H9 (cell line): ENCODE results near the gene SSRP1. TPM values are rescaled to one million over a fixed set of nuclear protein-coding genes. Genes with fewer than 3 reads are reported as not detected.

ENCODE experiments used
- DNase-seq: peaks from one replicate; pipeline ENCODE4 v3.0.0-alpha.2; 2017
- H2AFZ ChIP-seq: one replicate; pipeline ENCODE4 v1.6.1; 2013; ENCODE audit warnings: mild to moderate bottlenecking, low read length, control low read depth, moderate library complexity
- H2AK5ac ChIP-seq: 2 replicates; pipeline ENCODE4 v1.6.1; 2013; ENCODE audit warnings: low read length, control low read depth, mixed read lengths; ENCODE audit not compliant: insufficient read length
- H2BK120ac ChIP-seq: one replicate; pipeline ENCODE4 v1.6.1; 2013; ENCODE audit warnings: low read depth, mild to moderate bottlenecking, low read length, control low read depth, inconsistent platforms; ENCODE audit not compliant: poor library complexity, severe bottlenecking
- H2BK12ac ChIP-seq: 2 replicates; pipeline ENCODE4 v1.6.1; 2013; ENCODE audit warnings: low read length, control low read depth, mixed read lengths, low read depth; ENCODE audit not compliant: insufficient read length
- H2BK15ac ChIP-seq: 2 replicates; pipeline ENCODE4 v1.6.1; 2013; ENCODE audit warnings: low read depth, low read length, control low read depth
- H2BK20ac ChIP-seq: one replicate; pipeline ENCODE4 v1.6.1; 2013; ENCODE audit warnings: low read depth, mild to moderate bottlenecking, low read length, control low read depth, inconsistent platforms; ENCODE audit not compliant: poor library complexity, severe bottlenecking
- H2BK5ac ChIP-seq: 2 replicates; pipeline ENCODE4 v1.6.1; 2013; ENCODE audit warnings: low read length, control low read depth, mixed read lengths; ENCODE audit not compliant: insufficient read length
- H3K14ac ChIP-seq: 2 replicates; pipeline ENCODE4 v1.6.1; 2013; ENCODE audit warnings: low read length, control low read depth; ENCODE audit not compliant: insufficient read depth
- H3K18ac ChIP-seq: 2 replicates; pipeline ENCODE4 v1.6.1; 2013; ENCODE audit warnings: low read depth, mild to moderate bottlenecking, mixed read lengths, low read length, control low read depth; ENCODE audit not compliant: insufficient read length
- H3K23ac ChIP-seq: 2 replicates; pipeline ENCODE4 v1.6.1; 2013; ENCODE audit warnings: low read length, control low read depth, mixed read lengths, low read depth; ENCODE audit not compliant: insufficient read length
- H3K23me2 ChIP-seq: 2 replicates; pipeline ENCODE4 v1.6.1; 2013; ENCODE audit warnings: low read depth, mild to moderate bottlenecking, mixed read lengths, low read length, control low read depth; ENCODE audit not compliant: insufficient read length, poor library complexity, severe bottlenecking
- H3K27ac ChIP-seq: 2 replicates; pipeline ENCODE4 v1.5.1; 2013; ENCODE audit warnings: low read length, control low read depth, mixed read lengths, low read depth; ENCODE audit not compliant: insufficient read length
- H3K27me3 ChIP-seq: 2 replicates; pipeline ENCODE4 v1.6.1; 2013; ENCODE audit warnings: low read length, control low read depth, inconsistent platforms; ENCODE audit not compliant: insufficient read depth
- H3K4ac ChIP-seq: 2 replicates; pipeline ENCODE4 v1.6.1; 2013; ENCODE audit warnings: low read depth, mild to moderate bottlenecking, control low read depth, inconsistent platforms, low read length, moderate library complexity
- H3K4me1 ChIP-seq: 2 replicates; pipeline ENCODE4 v1.6.1; 2013; ENCODE audit warnings: low read length, control low read depth, inconsistent platforms; ENCODE audit not compliant: insufficient read depth
- H3K4me2 ChIP-seq: 2 replicates; pipeline ENCODE4 v1.6.1; 2013; ENCODE audit warnings: low read length, control low read depth, mixed read lengths; ENCODE audit not compliant: insufficient read length, insufficient read depth
- H3K56ac ChIP-seq: 2 replicates; pipeline ENCODE4 v1.6.1; 2013; ENCODE audit warnings: low read depth, mild to moderate bottlenecking, mixed read lengths, low read length, control low read depth; ENCODE audit not compliant: insufficient read length
- H3K79me1 ChIP-seq: 2 replicates; pipeline ENCODE4 v1.6.1; 2013; ENCODE audit warnings: low read depth, mild to moderate bottlenecking, moderate library complexity, low read length, control low read depth, inconsistent platforms; ENCODE audit not compliant: insufficient read depth, poor library complexity, severe bottlenecking
- H3K79me2 ChIP-seq: 2 replicates; pipeline ENCODE4 v1.6.1; 2013; ENCODE audit warnings: low read length, control low read depth, inconsistent platforms; ENCODE audit not compliant: insufficient read depth
- H3K9ac ChIP-seq: 2 replicates; pipeline ENCODE4 v1.6.1; 2013; ENCODE audit warnings: low read length, control low read depth, mixed read lengths; ENCODE audit not compliant: insufficient read length; ENCODE audit errors: extremely low read depth
- H3K9me3 ChIP-seq: one replicate; pipeline ENCODE4 v1.6.1; 2013; ENCODE audit warnings: low read depth, low read length, inconsistent platforms; ENCODE audit not compliant: control insufficient read depth
- H3T11ph ChIP-seq: one replicate; pipeline ENCODE4 v1.6.1; 2013; ENCODE audit warnings: mild to moderate bottlenecking, low read length, control low read depth, inconsistent platforms
- H4K20me1 ChIP-seq: one replicate; pipeline ENCODE4 v1.6.1; 2013; ENCODE audit not compliant: control insufficient read depth, insufficient read length, insufficient read depth
- H4K5ac ChIP-seq: 2 replicates; pipeline ENCODE4 v1.6.1; 2013; ENCODE audit warnings: low read depth, mild to moderate bottlenecking, mixed read lengths, low read length, control low read depth; ENCODE audit not compliant: insufficient read length
- H4K8ac ChIP-seq: replicated peaks from 2 replicates; pipeline ENCODE4 v1.6.1; 2013; ENCODE audit warnings: low read length, control low read depth, mixed read lengths, low read depth; ENCODE audit not compliant: insufficient read length
- H4K91ac ChIP-seq: 2 replicates; pipeline ENCODE4 v1.6.1; 2013; ENCODE audit warnings: low read depth, mild to moderate bottlenecking, moderate library complexity, mixed read lengths, low read length, control low read depth; ENCODE audit not compliant: insufficient read length
- H3K27ac Mint-ChIP-seq, 3 experiments: 2 replicates in 2 of 3; 3 replicates in 1 of 3; pipeline ENCODE4 v1.8.0; 2020 to 2021; ENCODE audit warnings: mixed read lengths in 3 of 3, mild to moderate bottlenecking in 1 of 3, moderate library complexity in 1 of 3
- H3K27me3 Mint-ChIP-seq: 2 replicates; pipeline ENCODE4 v1.8.0; 2021; ENCODE audit warnings: low read depth, mild to moderate bottlenecking, moderate library complexity, mixed read lengths
- H3K36me3 Mint-ChIP-seq, 3 experiments: 2 replicates in 2 of 3; 3 replicates in 1 of 3; pipeline ENCODE4 v1.8.0; 2020 to 2021; ENCODE audit warnings: low read depth in 3 of 3, mixed read lengths in 3 of 3; ENCODE audit not compliant: insufficient read depth in 1 of 3
- H3K4me1 Mint-ChIP-seq, 2 experiments: 2 replicates each; pipeline ENCODE4 v1.8.0; 2020; ENCODE audit warnings: mixed read lengths in 2 of 2
- H3K4me3 Mint-ChIP-seq, 2 experiments: 2 replicates in 1 of 2; 3 replicates in 1 of 2; pipeline ENCODE4 v1.8.0; 2020 to 2021; ENCODE audit warnings: mild to moderate bottlenecking in 2 of 2, mixed read lengths in 2 of 2, moderate library complexity in 1 of 2
- H3K9me3 Mint-ChIP-seq, 2 experiments: 2 replicates in 1 of 2; 3 replicates in 1 of 2; pipeline ENCODE4 v1.8.0; 2020; ENCODE audit warnings: mild to moderate bottlenecking in 2 of 2, mixed read lengths in 2 of 2, moderate library complexity in 1 of 2
- WGBS: extraction: QIAGEN DNeasy Blood & Tissue Kit; methylation state at CpG from one replicate; pipeline ENCODE4 v1.1.7; 2013; ENCODE audit warnings: missing lambda C conversion rate, low lambda C conversion rate, mixed read lengths; ENCODE audit not compliant: insufficient read length; ENCODE audit errors: extremely low coverage; 5-methylcytosine and 5-hydroxymethylcytosine counted together
- total RNA-seq: library from RNA; stranded (reverse); gene quantifications from 2 replicates; pipeline ENCODE4 v1.2.1, GENCODE V29; 2021
- TF ChIP-seq, protein P1 (sequence below): fragments of 200-600 bp; sonication (generic); conservative IDR thresholded peaks from 3 replicates; pipeline ENCODE4 v1.8.0; 2021; ENCODE audit warnings: antibody characterized with exemption, mild to moderate bottlenecking

The SSRP1 gene
- total RNA-seq, 1 experiment from 2014 or later = 202 TPM

DNA sequence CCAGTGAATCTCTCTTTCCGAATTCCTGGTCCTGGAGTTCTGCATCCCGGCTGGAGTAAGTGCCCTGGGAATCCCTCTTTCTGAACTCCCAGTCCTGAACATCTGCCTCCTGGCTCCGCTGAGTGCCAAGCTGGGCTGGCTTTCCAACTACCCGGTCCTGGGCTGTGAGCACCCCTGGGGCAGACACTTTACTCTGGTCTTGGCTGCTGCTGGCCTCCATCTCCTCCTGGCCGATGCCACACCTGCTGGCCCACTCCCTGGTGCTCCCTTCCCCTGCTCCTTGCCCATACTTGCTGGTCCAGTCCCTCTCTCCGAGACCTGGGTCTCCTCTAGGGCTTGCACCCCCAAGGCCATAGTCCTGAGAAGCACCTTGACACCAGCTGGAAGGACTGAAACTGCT, 25.6 kb downstream of the SSRP1 start:
- H2BK15ac ChIP-seq = no peak overlapping the region; the same call in 1 of the 2 replicates
- no peak overlapping the region for H3K4me2 ChIP-seq
- peaks cover 24 to 25% of the 10 kb centered on the region in 2 experiments for H3K4me1 Mint-ChIP-seq
- H3K27me3 ChIP-seq = no peaks in the 10 kb centered on the region
- no peak overlapping the region for H3K9ac ChIP-seq
- no peak overlapping the region for H4K8ac ChIP-seq
- H3K4ac ChIP-seq = no peak overlapping the region
- no peaks in the 10 kb centered on the region for H3K9me3 Mint-ChIP-seq
- peak overlapping the region in 1 of 3 experiments; percentile 48; a peak in 2 of 7 replicates for H3K27ac Mint-ChIP-seq
- no peaks in the 10 kb centered on the region for H3K79me1 ChIP-seq
- H2BK120ac ChIP-seq = no peak overlapping the region
- H3K36me3 Mint-ChIP-seq = peaks cover 35 to 59% (median 41%) of the 10 kb centered on the region in 3 experiments
- no peak overlapping the region for H2BK12ac ChIP-seq
- no peaks in the 10 kb centered on the region for H3K27me3 Mint-ChIP-seq
- no peak overlapping the region for H3K4me3 Mint-ChIP-seq
- no peaks in the 10 kb centered on the region for H4K20me1 ChIP-seq
- H3K9me3 ChIP-seq = no peaks in the 10 kb centered on the region
- no peak overlapping the region for H2BK20ac ChIP-seq
- no peak overlapping the region for H2AFZ ChIP-seq
- H3K56ac ChIP-seq = no peak overlapping the region
- no CpG with 5 or more reads among the region's 6 CpGs for WGBS
- TF ChIP-seq, protein P1, sequence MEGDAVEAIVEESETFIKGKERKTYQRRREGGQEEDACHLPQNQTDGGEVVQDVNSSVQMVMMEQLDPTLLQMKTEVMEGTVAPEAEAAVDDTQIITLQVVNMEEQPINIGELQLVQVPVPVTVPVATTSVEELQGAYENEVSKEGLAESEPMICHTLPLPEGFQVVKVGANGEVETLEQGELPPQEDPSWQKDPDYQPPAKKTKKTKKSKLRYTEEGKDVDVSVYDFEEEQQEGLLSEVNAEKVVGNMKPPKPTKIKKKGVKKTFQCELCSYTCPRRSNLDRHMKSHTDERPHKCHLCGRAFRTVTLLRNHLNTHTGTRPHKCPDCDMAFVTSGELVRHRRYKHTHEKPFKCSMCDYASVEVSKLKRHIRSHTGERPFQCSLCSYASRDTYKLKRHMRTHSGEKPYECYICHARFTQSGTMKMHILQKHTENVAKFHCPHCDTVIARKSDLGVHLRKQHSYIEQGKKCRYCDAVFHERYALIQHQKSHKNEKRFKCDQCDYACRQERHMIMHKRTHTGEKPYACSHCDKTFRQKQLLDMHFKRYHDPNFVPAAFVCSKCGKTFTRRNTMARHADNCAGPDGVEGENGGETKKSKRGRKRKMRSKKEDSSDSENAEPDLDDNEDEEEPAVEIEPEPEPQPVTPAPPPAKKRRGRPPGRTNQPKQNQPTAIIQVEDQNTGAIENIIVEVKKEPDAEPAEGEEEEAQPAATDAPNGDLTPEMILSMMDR = no peak
- H3K23me2 ChIP-seq = peaks cover 6% of the 10 kb centered on the region
- no peak overlapping the region for H3K18ac ChIP-seq
- no peak overlapping the region for H3K14ac ChIP-seq
- DNase-seq = no peak
- no peak overlapping the region for H4K91ac ChIP-seq
- H3K23ac ChIP-seq = no peak overlapping the region
- no peak overlapping the region for H3K27ac ChIP-seq
- peaks cover 13% of the 10 kb centered on the region for H3K4me1 ChIP-seq
- peaks cover 5% of the 10 kb centered on the region; the same call in 1 of the 2 replicates for H3K79me2 ChIP-seq
- no peak overlapping the region for H2AK5ac ChIP-seq
- no peak overlapping the region for H2BK5ac ChIP-seq
- no peak overlapping the region for H3T11ph ChIP-seq
- no peak overlapping the region for H4K5ac ChIP-seq
